H1 (cell line): ENCODE data around the gene FOXL2NB. TPM values are rescaled to one million over a fixed set of nuclear protein-coding genes. Genes with fewer than 3 reads are reported as not detected.
A peak's percentile ranks its signal among the peaks of the same experiment; 100 is the strongest.

ENCODE experiments used
- CTCF ChIA-PET: fragments of 300-600 bp; sonication (Branson Sonifier 250); formaldehyde crosslinking; loops from one replicate; lab custom pipeline; 2021; ENCODE audit not compliant: partially characterized antibody; lab: Charles Lee
- POLR2A ChIA-PET: fragments of 300-600 bp; sonication (Branson Sonifier 250); formaldehyde crosslinking; loops from one replicate; lab custom pipeline; 2021; ENCODE audit warnings: inconsistent platforms; ENCODE audit not compliant: partially characterized antibody; lab: Charles Lee
- DNase-seq, 2 experiments: peaks; one replicate each; pipeline versions ENCODE4 v3.0.0 to v3.0.0-alpha.2; 2010 to 2022; ENCODE audit warnings: low spot score in 2 of 2, low read depth in 1 of 2, mixed read lengths in 1 of 2
- FAIRE-seq: peaks from 2 replicates; lab custom pipeline; 2011; peaks lifted over from hg19 to GRCh38; lab: Jason Lieb, UNC
- H2AFZ ChIP-seq: 2 replicates; pipeline ENCODE4 v1.8.1; 2012; ENCODE audit warnings: low read length, inconsistent platforms
- H2AK5ac ChIP-seq: 2 replicates; pipeline ENCODE4 v1.6.1; 2013; ENCODE audit warnings: low read depth, low read length
- H2BK120ac ChIP-seq: replicated peaks from 2 replicates; pipeline ENCODE3; 2013; ENCODE audit warnings: low read depth, low read length, inconsistent platforms
- H2BK12ac ChIP-seq: 2 replicates; pipeline ENCODE4 v1.6.1; 2013; ENCODE audit warnings: low read depth, low read length
- H2BK15ac ChIP-seq: 2 replicates; pipeline ENCODE4 v1.6.1; 2013; ENCODE audit warnings: low read length
- H2BK20ac ChIP-seq: 2 replicates; pipeline ENCODE4 v1.6.1; 2013; ENCODE audit warnings: low read length
- H2BK5ac ChIP-seq: 2 replicates; pipeline ENCODE4 v1.6.1; 2013; ENCODE audit warnings: low read depth, low read length
- H3K14ac ChIP-seq: 2 replicates; pipeline ENCODE4 v1.6.1; 2013; ENCODE audit warnings: inconsistent platforms; ENCODE audit not compliant: insufficient read length
- H3K18ac ChIP-seq: 2 replicates; pipeline ENCODE4 v1.6.1; 2013; ENCODE audit warnings: low read length; ENCODE audit errors: extremely low read depth
- H3K23ac ChIP-seq: 2 replicates; pipeline ENCODE4 v1.6.1; 2013; ENCODE audit warnings: inconsistent platforms; ENCODE audit not compliant: insufficient read length
- H3K23me2 ChIP-seq: 2 replicates; pipeline ENCODE4 v1.6.1; 2013; ENCODE audit warnings: low read depth, low read length
- H3K27ac ChIP-seq: 2 replicates; pipeline ENCODE4 v1.6.1; 2011; ENCODE audit warnings: low read depth, low read length, inconsistent platforms
- H3K27me3 ChIP-seq, 4 experiments: replicated peaks in 1 of 4; 1 replicate in 1 of 4; 2 replicates in 3 of 4; pipeline versions ENCODE4 v1.6.1 to v1.8.1; 2011 to 2013; ENCODE audit warnings: low read length in 3 of 4, mild to moderate bottlenecking in 3 of 4, inconsistent platforms in 2 of 4, mixed read lengths in 2 of 4, moderate library complexity in 1 of 4; ENCODE audit not compliant: control insufficient read depth in 3 of 4, insufficient read depth in 3 of 4; ENCODE audit errors: extremely low read depth in 1 of 4
- H3K36me3 ChIP-seq, 4 experiments: 2 replicates each; pipeline versions ENCODE4 v1.6.1 to v1.8.1; 2011 to 2013; ENCODE audit warnings: mild to moderate bottlenecking in 4 of 4, low read length in 3 of 4, moderate library complexity in 2 of 4, control low read depth in 1 of 4, inconsistent platforms in 1 of 4; ENCODE audit not compliant: insufficient read depth in 4 of 4, control insufficient read depth in 2 of 4
- H3K4ac ChIP-seq: replicated peaks from 2 replicates; pipeline ENCODE3; 2013; ENCODE audit warnings: low read length, low read depth, mixed read lengths, inconsistent platforms; ENCODE audit not compliant: insufficient read length
- H3K4me1 ChIP-seq, 4 experiments: replicated peaks in 1 of 4; 1 replicate in 1 of 4; 2 replicates in 3 of 4; pipeline versions ENCODE4 v1.6.1 to v1.8.1; 2011 to 2013; ENCODE audit warnings: low read length in 3 of 4, inconsistent platforms in 2 of 4, mixed read lengths in 1 of 4; ENCODE audit not compliant: insufficient read depth in 4 of 4, control insufficient read depth in 3 of 4
- H3K4me2 ChIP-seq, 2 experiments: 2 replicates each; pipeline versions ENCODE4 v1.6.1 to v1.8.1; 2011 to 2013; ENCODE audit warnings: low read depth in 2 of 2, low read length in 2 of 2, control low read depth in 1 of 2, inconsistent platforms in 1 of 2, mild to moderate bottlenecking in 1 of 2; ENCODE audit not compliant: insufficient read depth in 1 of 2
- H3K4me3 ChIP-seq, 4 experiments: fragments of 200-600, 300-600 bp in 1 of 4; sonication (generic), shearing (Covaris generic), sonication (Bioruptor Twin) in 1 of 4; 2 replicates each; pipeline versions ENCODE4 v1.5.1 to v1.8.1; 2011 to 2016; ENCODE audit warnings: low read length in 4 of 4, low read depth in 3 of 4, control low read depth in 2 of 4, inconsistent platforms in 2 of 4, mild to moderate bottlenecking in 2 of 4, mixed read lengths in 1 of 4, moderate library complexity in 1 of 4; ENCODE audit not compliant: insufficient read depth in 2 of 4; ENCODE audit errors: extremely low read depth in 1 of 4
- H3K56ac ChIP-seq: replicated peaks from 2 replicates; pipeline ENCODE3; 2013; ENCODE audit warnings: low read depth, mild to moderate bottlenecking, mixed read lengths, low read length, inconsistent platforms; ENCODE audit not compliant: insufficient read length
- H3K79me1 ChIP-seq: 2 replicates; pipeline ENCODE4 v1.6.1; 2013; ENCODE audit warnings: low read depth, low read length, control low read depth
- H3K79me2 ChIP-seq, 2 experiments: 2 replicates each; pipeline versions ENCODE4 v1.6.1 to v1.8.1; 2012 to 2013; ENCODE audit warnings: low read length in 2 of 2, mild to moderate bottlenecking in 2 of 2, inconsistent platforms in 1 of 2; ENCODE audit not compliant: insufficient read depth in 2 of 2, control insufficient read depth in 1 of 2
- H3K9ac ChIP-seq, 4 experiments: replicated peaks in 1 of 4; 1 replicate in 1 of 4; 2 replicates in 3 of 4; pipeline versions ENCODE4 v1.6.1 to v1.8.1; 2011 to 2013; ENCODE audit warnings: low read depth in 3 of 4, low read length in 3 of 4, control low read depth in 2 of 4, mild to moderate bottlenecking in 2 of 4, moderate library complexity in 2 of 4, inconsistent platforms in 1 of 4; ENCODE audit errors: extremely low read depth in 1 of 4
- H3K9me3 ChIP-seq, 2 experiments: 2 replicates each; pipeline versions ENCODE4 v1.6.1 to v1.8.1; 2012 to 2013; ENCODE audit warnings: mild to moderate bottlenecking in 2 of 2, moderate library complexity in 2 of 2, control low read depth in 1 of 2, inconsistent platforms in 1 of 2, low read depth in 1 of 2, low read length in 1 of 2, mixed read lengths in 1 of 2; ENCODE audit not compliant: insufficient read depth in 2 of 2
- H4K20me1 ChIP-seq, 2 experiments: replicated peaks in 1 of 2; 2 replicates each; pipeline versions ENCODE3 to v1.8.1; 2011 to 2013; ENCODE audit warnings: inconsistent platforms in 2 of 2, low read length in 2 of 2, mild to moderate bottlenecking in 1 of 2; ENCODE audit not compliant: insufficient read depth in 2 of 2, control insufficient read depth in 1 of 2
- H4K5ac ChIP-seq: 2 replicates; pipeline ENCODE4 v1.6.1; 2013; ENCODE audit warnings: low read length, low read depth, mixed read lengths, inconsistent platforms; ENCODE audit not compliant: insufficient read length
- H4K8ac ChIP-seq: 2 replicates; pipeline ENCODE4 v1.8.0; 2013; ENCODE audit warnings: mild to moderate bottlenecking, moderate library complexity, low read length, inconsistent platforms; ENCODE audit not compliant: insufficient read depth; ENCODE audit errors: extremely low read depth
- H4K91ac ChIP-seq: replicated peaks from 2 replicates; pipeline ENCODE3; 2013; ENCODE audit warnings: low read length, mixed read lengths, inconsistent platforms; ENCODE audit not compliant: insufficient read length
- CREB1 ChIP-seq: IDR thresholded peaks from 2 replicates; pipeline ENCODE4 v1.6.1; 2012; ENCODE audit warnings: inconsistent platforms
- EZH2 ChIP-seq: fragments of 200-600 bp; sonication (generic); IDR thresholded peaks from 2 replicates; pipeline ENCODE4 v1.7.1; 2012; ENCODE audit warnings: low read depth, mild to moderate bottlenecking, moderate library complexity, low read length, inconsistent platforms; ENCODE audit not compliant: severe bottlenecking
- RBBP5 ChIP-seq: IDR thresholded peaks from 2 replicates; pipeline ENCODE4 v1.7.1; 2012; ENCODE audit warnings: low read depth, mild to moderate bottlenecking, inconsistent platforms, low read length, moderate library complexity, borderline replicate concordance
- RFX5 ChIP-seq: IDR thresholded peaks from 2 replicates; pipeline ENCODE4 v1.6.1; 2011; ENCODE audit warnings: low read depth, low read length, improper control_type of control experiment, borderline replicate concordance
- RXRA ChIP-seq: IDR thresholded peaks from 2 replicates; pipeline ENCODE4 v1.6.1; 2011; ENCODE audit warnings: low read depth, mild to moderate bottlenecking, low read length, moderate library complexity; ENCODE audit not compliant: insufficient read depth
- SUZ12 ChIP-seq: fragments of 200-600 bp; sonication (generic); IDR thresholded peaks from 2 replicates; pipeline ENCODE4 v1.6.1; 2012; ENCODE audit warnings: mild to moderate bottlenecking, inconsistent platforms, low read length, moderate library complexity, mixed read lengths
- TAF7 ChIP-seq: optimal IDR thresholded peaks from 2 replicates; pipeline ENCODE3; 2011; ENCODE audit warnings: low read depth, mild to moderate bottlenecking, inconsistent platforms, low read length, moderate library complexity, borderline replicate concordance
- TCF12 ChIP-seq: IDR thresholded peaks from 2 replicates; pipeline ENCODE4 v1.6.1; 2011; ENCODE audit warnings: low read depth, mild to moderate bottlenecking, low read length
- WGBS, 2 experiments: shearing (Covaris generic) in 1 of 2; methylation state at CpG; one replicate each; pipeline versions ENCODE4 v1.1.6 to v1.1.7; 2013 to 2015; ENCODE audit warnings: low lambda C conversion rate in 2 of 2, mixed read lengths in 2 of 2, inconsistent platforms in 1 of 2, low coverage in 1 of 2, missing lambda C conversion rate in 1 of 2; ENCODE audit not compliant: insufficient replicate concordance in 2 of 2, insufficient coverage in 1 of 2, insufficient read length in 1 of 2; ENCODE audit errors: extremely low coverage in 1 of 2, missing lambda C conversion rate in 1 of 2; 5-methylcytosine and 5-hydroxymethylcytosine counted together
- polyA plus RNA-seq, 7 experiments: library from polyadenylated mRNA; depleted of rRNA in 3 of 7; stranded (reverse) in 5 of 7; unstranded in 2 of 7; fragments of >200 nt in 5 of 7; fragments of 200-250 nt in 2 of 7; gene quantifications; 1 replicate in 5 of 7; 2 replicates in 1 of 7; 4 replicates in 1 of 7; pipeline versions ENCODE4 v1.2.1 to v1.2.3, GENCODE V29; 2011 to 2013; ENCODE audit warnings: missing spikeins in 2 of 7, mixed read lengths in 2 of 7
- total RNA-seq: library from RNA; stranded (reverse); fragmentation: NEBNext Ultra II Directional; extraction: Animal tissue kit (Norgen Biotek cat#: 25700); gene quantifications from 2 replicates; pipeline ENCODE4 v1.2.1, GENCODE V29; 2021

Gene FOXL2NB
- total and polyA plus RNA-seq, 2 of the 8 experiments (the other 6 are each of a cell fraction or from before 2014, with no cell fraction given) = 5.4 to 7.3 TPM

DNA sequence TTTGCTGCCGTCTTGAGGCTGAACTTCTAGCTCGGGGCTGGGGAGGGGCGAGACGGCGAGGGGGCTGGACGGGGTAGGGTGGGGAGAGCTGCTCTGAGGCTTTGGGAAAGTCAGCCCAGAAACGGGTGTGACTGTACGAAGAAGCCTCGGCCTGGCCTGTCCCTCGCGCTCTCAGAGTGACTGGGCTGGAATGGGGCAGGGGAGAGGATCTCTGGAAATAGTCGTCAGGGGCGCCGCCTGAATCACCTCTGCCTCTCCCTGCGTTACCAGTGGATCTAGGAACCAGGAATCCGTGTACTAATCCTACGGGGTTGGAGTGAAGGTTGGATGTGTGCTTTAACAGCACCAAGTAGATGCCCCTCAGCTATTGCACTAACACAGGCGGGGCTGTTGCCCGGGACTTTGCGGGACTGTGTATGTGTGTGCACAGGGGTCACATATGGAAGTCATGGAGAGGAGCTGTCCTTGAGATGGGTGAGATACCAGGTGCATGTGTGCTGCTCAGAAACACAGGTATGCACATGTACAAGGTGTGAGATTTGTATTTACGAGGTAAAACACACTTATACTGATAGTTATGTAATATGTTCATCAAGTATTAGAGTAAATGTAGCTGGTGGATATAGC is 591 bp downstream of the FOXL2NB start:
- peak; percentile 1 for TF ChIP-seq SUZ12
- TF ChIP-seq TCF12 = no peak
- no peak for TF ChIP-seq RBBP5
- TF ChIP-seq CREB1 = no peak
- TF ChIP-seq RXRA = no peak
- no peak for TF ChIP-seq TAF7
- peak; percentile 14 for TF ChIP-seq EZH2
- no peak for TF ChIP-seq RFX5
- Histone ChIP-seq H2AFZ (no peak overlapping the region), H3K18ac (peak overlapping the region; percentile 62; the same call in 1 of the 2 replicates), H3K23me2 (peaks cover 28% of the 10 kb centered on the region), H3K23ac (no peak overlapping the region), H3K4me1 (peaks cover 7 to 50% (median 21%) of the 10 kb centered on the region in 4 experiments), H4K5ac (no peak overlapping the region), H3K56ac (no peak overlapping the region), H3K4me2 (peak overlapping the region; percentile 80 to 84), H3K79me2 (no peaks in the 10 kb centered on the region), H2BK5ac (peak overlapping the region; percentile 61; the same call in 1 of the 2 replicates), H3K4me3 (peak overlapping the region; percentile 37 to 67 (median 46)), H4K91ac (peak overlapping the region; percentile 92), H2BK20ac (peak overlapping the region; percentile 88), H4K8ac (no peak overlapping the region; the same call in 1 of the 2 replicates), H2BK15ac (peak overlapping the region; percentile 92), H3K27me3 (peaks cover 74 to 100% (median 94%) of the 10 kb centered on the region in 4 experiments), H3K27ac (no peak overlapping the region), H4K20me1 (peaks cover 4 to 16% of the 10 kb centered on the region in 2 experiments), H3K9ac (no peak overlapping the region), H3K79me1 (no peaks in the 10 kb centered on the region), H3K9me3 (no peaks in the 10 kb centered on the region; a peak in 1 of 4 replicates), H3K14ac (no peak overlapping the region), H3K36me3 (peaks cover 0 to 4% (median 0%) of the 10 kb centered on the region in 4 experiments; a peak in 1 of 8 replicates), H2BK120ac (peak overlapping the region; percentile 61), H2BK12ac (peak overlapping the region; percentile 95), H2AK5ac (peak overlapping the region; percentile 88), H3K4ac (peak overlapping the region; percentile 87)
- no peak for FAIRE-seq
- WGBS, 2 experiments = 17% methylated on average over 14 of the region's 21 CpGs; no CpG with 5 or more reads in 1 of the 2 experiments
- peak in 1 of 2 experiments; percentile 67 for DNase-seq
- POLR2A ChIA-PET = interaction anchor here (0.6 to 10.0 kb wide), 10 partner anchors 11 to 516 kb away, joined by 3 to 149 read pairs (median 4); partner anchors contain the start of genes CEP70 and PRR23A
- CTCF ChIA-PET = interaction anchor here (0.5 to 8.8 kb wide), 15 partner anchors 7 to 807 kb away, joined by 3 to 78 read pairs (median 5); no protein-coding TSS in a partner anchor
